CD4-positive, alpha-beta T cell treated with Interleukin-12 subunit alpha and Interleukin-12 subunit beta, for 1 hour (primary cell): Measurements from ENCODE around the gene GGACT.
A peak's percentile ranks its signal among the peaks of the same experiment; 100 is the strongest.
"Not testable (repeated sequence)": the region's sequence is repeated elsewhere in the genome, so short reads cannot be mapped to it uniquely, and the experiment has no call there.

Experiments
- DNase-seq: peaks from one replicate; pipeline ENCODE4 v3.0.0-alpha.2; 2020

Gene GGACT

DNA sequence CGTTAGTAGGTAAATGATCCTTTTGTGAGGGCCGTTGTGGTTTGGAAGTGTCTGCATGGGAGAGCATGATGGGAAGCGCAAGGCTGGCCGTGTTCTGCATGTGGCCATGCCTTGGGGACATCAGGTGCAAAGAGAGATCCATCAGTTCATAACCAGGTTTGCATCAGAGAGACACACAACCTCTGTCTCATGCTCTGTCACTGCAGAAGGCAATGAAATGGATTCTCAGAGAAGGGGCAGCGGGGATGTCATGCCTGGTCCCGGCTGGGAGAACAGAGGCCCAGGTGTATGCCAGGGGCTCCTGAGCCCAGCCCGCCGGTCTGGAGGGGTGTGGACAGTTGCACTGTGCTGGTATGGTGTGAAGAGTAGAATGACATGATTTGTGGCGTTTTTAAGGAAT lies 60.2 kb downstream of the GGACT start:
- DNase-seq, result no peak

DNA sequence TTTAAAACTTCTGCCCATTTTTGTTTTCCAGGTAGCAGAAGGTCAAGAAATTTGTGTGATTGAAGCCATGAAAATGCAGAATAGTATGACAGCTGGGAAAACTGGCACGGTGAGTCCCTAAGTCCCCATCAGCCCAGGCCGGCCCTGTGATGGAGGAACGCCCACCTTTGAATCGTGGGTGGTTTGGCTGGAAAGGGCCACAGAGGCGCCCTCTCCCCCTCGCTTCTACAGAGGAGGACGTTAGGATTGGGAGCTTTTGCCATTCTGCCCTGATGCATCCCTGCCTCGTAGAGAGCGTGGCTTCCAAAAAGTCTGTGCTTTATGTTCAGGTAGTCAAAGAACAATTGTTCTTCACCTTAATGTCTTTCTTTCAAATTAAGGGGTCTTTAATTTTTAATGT lies 60.9 kb downstream of the GGACT start:
- no peak for DNase-seq

DNA sequence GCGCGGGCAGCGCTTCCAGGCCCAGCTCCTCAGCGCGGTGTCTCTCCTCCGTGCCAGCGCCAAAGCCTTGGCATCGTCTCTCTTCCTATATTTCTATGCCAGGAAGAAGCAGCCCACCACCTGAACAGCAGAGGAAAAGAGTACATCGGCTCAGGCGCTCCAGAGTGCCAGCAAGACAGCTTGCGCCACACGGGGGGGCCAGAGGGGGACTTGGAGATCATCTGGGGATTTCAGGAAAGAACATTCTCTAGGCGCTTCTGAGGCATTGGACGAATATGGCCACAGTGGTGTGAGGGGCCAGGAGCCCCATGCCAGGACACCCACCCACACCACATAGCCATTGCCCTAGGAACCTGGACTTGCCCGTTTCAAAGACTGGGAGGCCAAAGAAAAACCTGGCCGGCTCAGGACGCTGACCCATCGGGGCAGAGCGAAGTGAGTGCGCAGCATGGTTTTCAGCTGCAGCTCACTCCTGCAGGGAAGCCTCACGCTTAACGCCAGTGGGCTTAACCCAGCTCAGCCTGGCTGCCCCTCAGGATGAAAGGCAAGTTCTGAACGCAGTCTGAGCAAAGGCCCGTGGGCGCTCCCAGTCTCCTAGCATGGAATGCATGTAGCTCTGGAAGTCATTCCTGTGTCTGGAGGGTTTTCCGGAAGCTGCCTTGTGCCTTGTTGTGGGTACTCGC lies 62.1 kb downstream of the GGACT start:
- no peak for DNase-seq

DNA sequence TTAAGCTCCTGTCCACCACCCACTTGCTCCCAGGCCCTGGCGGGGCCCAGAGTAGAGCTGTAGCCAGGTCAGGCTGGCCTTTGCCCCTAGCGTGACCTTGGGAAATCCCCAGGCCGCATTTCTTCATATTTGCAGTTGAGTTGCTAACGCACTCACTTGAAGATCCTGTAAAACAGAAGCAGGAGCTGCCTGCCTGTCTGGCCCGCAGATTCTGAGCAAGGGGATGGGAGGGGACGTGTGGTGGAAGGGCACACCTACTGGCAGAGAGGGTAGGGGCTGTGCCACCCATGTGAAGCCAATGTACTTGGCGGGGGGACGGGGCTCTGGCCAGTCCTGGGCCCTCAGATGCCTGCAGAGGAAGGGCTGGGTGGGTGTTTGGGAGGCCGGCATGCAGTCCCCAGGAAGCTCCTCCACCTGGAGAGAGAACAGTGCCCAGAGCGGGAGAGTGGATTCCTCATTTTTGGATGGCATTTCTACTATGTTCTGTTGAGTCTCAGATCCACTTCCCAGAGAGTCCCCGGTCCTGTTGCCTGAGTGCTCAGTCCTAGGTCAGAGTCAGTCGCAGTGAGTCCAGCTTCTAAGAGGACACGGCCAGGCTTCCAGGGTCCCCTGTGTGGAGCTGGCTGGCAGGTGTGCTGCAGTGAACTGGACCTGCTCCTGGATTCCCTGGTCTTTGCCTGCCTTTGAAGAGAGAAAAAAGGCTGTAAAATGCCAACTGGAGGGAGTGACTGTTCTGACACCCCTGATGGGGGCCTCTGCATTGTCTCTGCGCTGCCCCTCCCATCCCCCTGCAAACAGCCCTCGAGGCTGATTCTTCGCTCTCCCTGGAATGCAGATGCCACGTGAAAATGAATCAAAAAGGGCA lies 62.9 kb downstream of the GGACT start:
- no peak for DNase-seq

DNA sequence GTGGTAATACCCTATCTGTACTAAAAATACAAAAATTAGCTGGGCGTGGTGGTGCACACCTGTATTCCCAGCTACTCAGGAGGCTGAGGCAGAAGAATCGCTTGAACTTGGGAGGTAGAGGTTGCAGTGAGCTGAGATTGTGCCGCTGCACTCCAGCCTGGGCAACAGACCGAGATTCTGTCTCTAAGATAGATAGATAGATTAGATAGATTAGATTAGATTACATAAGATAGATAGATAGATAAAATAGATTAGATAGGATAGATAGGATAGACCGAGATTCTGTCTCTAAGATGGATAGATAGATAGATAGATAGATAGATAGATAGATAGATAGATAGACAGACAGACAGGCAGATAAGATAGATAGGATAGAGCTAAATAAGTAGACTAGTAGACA lies 63.9 kb downstream of the GGACT start:
- DNase-seq, result not testable (repeated sequence)

DNA sequence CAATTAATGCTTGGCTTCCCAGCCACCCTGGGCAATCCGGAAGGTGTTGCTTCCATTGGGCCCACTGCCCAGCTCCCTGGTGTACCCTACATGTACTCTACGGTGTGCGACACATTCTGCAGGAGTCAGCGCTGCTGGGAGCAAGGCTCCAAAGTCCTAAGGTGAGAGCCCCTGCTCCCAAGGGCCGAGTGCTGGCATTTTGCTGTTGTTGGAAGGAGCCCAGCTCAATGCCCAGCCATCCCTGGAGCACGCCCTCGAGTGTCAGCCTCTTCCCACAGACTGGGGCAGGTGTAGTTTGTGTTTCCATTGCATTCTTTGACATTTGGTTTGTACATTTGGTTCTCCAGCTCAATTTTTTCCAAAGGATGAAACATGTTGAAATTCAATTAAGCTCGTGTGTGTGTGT lies 64.6 kb downstream of the GGACT start:
- no peak for DNase-seq

DNA sequence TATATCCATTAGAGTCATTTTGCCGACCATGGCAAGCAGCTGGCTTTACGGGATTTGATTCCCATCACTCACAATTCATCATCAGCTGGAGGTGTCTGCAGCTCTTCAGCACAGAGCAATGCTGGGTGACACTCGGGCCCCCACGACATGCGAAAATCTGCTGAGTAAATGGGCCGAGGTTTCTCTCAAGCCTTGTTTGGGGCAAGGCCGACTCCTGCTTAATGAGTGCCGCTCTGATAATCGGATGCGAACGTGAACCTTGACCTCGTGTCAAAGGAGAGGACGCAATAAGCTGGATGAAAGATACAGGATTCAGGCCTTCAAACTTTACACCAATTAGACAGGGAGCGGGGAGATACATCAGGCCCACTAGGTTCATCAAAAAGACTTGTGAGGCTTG lies 65.2 kb downstream of the GGACT start:
- DNase-seq, result no peak

DNA sequence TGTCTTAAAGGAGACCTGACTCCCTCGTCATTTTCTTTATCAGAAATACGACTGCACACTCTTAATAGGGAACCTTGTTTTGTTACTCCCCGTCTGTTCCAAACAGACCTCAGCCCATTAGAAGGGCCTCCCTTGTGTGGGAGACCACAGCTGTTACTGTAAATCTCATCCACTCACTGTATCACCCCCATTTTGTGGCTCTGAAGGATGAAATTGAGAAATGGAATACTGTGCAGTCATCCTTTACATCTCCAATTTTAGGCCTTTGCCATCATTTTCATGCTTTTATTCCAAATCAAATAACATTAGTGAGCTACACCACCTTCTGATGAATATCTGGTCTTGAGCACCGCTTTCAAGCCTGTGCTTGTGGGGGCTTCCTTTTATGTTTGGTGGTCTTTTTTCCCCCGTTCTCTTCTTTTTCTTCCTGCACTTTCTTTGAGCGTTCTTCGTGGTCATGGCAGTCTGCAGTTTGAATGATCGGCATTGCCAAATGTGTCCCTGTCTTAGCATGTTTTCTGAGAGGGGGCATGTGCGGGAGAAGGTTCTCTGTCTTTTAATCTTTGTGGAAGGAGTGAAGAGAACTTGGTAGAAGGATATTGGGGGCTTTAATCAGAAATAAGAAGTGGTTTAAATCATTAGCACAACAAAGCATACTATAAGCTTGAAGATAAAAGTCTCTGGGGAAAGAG lies 65.8 kb downstream of the GGACT start:
- DNase-seq, result no peak

DNA sequence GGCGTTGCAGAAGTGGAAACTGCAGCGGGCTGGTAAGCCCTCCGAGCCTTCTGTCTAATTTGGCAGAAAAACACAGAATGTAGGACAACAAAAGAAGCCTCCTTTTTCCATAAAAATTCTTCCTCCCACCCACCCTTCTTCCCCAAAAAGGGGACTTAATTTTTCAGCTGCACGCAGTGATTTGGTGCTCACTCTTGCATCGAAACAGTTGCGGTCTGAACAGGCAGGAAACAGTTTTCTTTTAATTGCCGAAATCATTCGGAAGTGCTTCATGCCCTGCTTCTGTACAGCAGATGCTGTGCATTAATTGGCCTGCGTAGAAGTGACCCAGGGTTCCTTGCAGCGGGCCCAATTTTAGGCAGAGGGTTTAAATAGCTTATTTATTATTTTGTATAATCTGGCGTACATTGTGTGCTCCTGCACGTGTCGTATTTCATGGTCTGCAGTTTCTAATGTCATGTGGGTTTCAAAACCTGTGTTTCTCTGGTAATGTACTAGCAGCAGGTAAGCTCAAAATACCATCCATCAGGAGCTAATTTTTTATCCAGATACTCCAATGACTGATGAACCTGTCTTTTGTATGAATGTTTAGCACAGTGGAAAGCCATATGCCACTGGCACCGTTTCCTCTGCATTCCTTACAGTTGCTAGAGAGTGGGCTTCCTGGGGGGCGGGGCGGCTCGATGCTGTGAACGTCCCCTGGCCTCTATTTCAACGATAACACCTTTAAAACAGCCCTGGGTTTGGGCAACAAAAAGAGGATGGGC lies 66.6 kb downstream of the GGACT start:
- DNase-seq, result peak; percentile 23

DNA sequence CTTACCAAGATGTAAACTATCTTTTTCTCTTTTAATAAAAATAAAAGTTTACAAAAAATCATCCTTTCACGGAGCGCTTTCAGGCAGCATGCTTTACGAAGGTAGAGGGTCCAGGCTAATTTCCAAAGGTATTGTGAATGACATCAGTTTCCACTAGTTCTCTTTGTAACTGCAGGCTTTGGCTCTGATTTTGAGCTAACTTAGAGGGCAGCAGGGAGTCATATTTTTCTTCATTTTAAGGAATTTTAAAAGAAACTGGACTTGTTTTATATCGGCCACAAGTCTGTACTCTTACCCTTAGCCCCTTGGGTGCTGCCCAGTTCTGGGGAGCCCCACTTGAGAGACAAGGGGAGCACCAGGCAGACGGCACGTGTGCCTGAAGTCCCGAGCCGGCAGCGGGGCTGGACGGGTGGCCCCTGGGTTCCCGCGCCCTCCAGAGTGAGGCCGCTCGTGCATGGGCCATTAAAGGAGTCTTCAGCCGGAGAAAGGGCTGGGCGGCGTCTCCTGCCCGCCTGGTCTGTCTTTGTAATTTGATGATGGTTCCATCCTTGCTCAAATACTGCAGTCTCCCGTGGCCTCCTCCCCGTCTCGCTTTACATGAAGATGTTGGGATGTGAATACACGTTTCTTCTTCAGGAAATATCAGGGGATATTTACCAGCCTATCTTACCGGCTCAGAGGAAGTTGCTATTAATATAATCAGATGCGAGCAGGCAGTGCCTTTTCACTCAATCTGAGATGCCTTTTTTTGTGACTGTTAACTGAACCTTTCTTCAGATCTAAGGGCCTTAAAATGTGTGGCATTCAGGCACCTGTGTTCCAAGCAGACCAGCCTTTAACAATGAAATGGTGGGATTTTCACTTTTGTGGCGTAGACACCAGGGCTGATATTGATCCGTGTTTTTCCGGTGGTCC lies 67.4 kb downstream of the GGACT start:
- DNase-seq, result no peak

DNA sequence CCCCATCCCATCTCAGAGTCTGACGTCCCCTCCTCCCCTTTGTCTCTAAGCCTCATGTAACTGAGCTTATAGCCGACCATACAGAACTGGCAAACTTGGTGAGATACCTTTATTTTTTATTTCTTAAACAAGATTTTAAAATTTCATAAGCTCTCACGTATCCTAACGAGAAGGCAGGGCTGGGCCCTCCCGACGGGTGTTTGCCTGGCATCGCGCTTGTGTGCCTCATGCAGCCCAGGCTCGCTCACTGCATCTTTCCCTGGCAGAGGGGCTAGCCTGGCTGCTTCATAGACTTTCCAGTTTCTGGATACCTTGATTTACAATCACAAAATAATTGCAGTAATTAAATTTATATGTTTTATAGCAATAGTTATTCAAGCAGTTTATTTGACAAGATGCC lies 69.0 kb downstream of the GGACT start:
- DNase-seq, result no peak

DNA sequence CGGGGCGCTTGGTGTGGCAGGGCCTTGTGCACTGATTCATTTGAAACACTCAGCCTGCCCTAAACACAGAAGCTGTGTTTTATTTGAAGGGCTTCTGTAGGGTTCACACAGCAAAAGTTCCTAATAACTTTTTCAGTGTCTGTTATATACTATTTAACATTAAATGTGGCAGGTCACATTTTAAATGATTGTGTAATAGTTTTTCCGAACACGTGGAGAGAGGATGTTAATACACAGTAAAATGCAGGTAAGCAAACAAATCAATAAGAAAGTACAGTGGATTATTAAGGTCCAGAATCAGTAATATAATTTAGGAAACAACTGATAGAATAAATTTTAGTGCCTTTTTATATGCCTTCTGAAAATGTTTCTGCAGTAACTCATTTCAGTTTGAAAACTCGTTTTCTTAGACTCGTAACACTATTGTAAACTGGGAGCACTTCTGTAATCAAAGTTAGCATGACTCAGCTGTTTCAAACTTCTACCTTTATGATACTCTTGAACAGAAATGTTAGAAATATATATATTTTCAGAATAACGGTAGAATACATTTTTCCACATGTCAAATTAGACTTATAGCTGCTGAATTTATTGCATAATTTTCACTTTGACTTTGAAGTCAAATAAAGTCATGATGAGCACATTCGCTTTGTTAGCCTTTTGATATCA lies 70.1 kb downstream of the GGACT start:
- no peak for DNase-seq

DNA sequence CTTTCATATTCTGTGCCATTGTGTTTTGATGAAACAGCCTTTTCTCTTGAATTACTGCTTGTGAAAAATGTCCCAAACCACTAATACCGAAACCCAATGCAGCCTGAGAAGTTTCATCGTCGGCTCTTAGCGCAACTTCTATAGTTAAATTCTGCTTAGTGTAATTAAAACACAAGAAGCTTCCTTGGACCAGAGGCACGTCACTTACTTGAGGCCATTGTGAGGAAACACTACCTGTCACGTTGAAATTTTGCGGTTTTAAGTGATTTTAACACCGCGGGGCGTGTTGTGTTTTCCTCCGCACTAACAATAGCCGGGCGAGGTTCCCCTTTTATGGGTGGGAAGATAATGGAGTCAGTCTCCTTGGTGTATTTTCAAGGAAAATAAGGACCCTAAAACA lies 70.9 kb downstream of the GGACT start:
- no peak for DNase-seq

DNA sequence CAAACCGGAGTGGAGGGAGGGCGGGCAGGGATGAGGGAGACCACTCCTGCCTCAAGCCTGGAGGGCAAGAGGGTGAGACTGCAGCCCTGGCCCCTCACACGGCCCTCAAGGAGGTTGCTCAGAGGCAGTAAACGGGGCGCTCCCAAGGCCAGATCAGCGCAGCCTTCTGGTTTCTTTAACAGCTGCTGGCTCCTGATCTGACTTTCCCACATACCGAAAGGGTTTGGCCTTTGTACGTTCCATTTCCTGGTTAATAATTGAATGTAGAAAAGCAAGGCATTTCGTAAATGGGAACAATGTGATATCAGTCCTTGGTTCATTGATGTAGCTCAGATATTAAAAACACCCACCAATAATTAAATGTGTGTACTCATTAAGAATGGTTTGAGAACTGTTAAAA lies 71.5 kb downstream of the GGACT start:
- no peak for DNase-seq

DNA sequence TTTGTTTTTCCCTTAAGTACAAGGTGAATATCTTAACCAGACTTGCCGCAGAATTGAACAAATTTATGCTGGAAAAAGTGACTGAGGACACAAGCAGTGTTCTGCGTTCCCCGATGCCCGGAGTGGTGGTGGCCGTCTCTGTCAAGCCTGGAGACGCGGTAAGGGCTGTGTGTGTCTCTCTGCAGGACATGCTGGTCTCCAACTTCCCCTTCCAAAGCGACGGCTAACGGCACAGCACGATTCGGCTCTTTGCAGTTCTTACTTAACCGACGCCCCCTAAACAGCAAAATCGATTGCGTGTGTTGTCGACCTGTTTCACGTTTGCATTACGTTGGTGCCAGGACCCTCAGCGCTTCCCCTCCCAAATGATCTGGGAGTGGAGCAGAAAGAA lies 73.2 kb downstream of the GGACT start:
- DNase-seq, result no peak

DNA sequence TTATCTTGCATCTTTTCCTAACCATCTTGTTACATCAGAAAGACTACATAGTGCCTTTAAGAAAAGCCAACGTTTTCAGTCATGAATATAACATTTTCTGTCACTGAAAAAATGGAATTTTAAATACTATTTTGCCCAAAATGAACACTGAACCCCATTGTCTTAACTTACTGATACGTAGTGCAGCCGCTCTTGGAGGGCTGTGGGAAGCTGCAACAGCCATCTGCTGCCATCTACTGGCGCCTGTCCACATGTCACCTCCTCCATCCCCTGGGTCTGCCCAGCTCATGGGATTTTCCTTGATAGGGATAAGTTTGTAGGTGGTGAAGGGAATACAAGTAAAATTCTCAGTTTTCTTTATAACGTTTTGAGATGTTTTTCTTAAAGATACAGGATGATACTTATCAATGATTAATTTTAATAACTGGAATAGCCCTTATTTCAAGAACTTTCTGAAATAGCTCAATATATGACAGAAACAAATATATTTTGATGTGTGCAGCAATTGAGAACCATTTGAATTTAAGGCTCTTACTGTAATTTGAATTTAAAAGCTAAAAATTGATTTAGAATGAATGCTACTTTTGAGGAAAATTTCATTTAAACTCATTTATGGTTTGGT lies 73.7 kb downstream of the GGACT start:
- peak; percentile 74 for DNase-seq

DNA sequence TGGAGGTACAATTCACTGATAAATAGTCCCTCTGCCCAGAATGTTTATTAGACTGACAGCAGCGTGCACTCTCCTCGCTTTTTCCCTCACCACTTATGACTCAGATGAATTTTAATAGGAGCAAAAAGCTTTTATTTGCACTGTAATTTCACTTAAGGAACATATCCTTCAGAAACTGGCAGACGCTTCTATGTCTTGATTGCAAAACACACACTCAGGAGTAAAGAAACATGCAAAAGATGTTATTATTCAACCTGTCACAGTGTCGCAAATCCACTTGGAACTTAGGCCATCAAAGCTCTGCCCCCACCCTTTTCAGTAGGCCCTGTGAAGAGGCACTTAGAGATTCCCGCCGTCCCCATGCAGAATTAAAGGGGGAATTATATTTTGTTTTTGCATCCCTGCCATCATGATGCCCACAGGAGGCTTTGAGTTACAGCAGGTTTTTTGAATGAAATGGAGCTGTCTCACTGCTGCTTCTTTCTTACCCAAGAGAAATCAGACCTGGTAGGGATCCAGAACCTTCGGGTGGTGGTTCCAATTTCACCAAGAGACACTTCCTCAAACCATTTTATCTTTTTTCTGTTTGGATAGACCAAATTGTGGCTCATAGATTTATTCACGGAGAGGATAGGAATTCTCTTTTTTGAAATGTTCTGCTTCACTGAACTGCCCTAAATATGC lies 74.5 kb downstream of the GGACT start:
- DNase-seq, result no peak

DNA sequence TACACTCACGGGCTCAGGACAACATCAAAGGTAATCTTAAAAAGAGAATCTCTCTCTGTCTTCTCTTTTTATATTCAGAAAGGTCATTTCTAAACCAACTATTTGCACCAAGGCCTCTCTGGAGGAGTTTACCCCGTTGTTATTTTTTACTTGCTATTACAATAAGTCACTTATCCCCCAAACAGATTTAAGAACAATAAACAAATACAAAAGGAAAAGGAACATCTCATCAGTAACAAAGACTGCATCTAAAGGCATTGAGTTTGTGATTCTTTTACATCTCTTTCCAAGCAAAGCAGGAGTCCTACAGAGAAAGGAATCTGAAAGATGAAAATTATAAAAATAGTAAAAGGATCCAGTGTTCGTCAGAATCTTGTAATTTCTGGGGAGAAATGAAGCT lies 75.4 kb downstream of the GGACT start:
- DNase-seq, result no peak

DNA sequence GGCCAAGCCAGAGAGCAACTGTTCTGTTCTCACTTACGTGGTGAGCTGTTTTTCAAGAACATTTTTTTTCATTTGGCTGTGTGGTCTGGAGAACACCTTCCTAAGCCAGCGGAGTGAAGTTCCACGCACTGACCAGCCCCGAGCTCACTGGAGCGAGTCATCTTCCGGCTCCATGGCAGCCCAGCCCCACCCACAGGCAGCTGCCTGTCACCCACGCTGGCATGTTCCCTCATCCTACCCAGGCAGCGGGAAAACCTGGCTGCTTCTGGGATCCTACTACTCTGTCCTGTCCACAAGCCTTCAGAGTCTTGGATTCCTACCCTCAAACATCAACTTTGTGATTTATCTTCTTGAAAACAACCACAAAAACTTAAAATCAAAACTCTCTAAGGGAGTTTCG lies 76.2 kb downstream of the GGACT start:
- DNase-seq, result no peak

DNA sequence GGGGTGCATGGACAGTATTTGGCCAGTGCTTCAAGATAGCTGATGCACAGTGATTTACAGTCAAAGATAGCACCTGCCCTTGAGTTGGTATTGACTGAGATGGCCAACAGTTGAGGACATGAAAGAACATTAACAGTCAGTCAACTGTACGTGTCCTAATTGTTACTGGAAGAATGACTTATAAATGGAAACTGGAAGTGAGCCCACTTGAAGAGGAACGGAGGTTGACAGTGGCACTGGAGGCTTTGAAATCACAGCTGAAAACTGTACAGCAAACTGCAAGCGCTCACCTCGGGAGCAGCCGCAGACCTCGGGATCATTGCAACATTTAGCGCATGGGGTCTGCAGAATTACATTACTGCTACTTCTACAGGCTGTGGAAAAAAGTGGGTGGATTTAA lies 77.1 kb downstream of the GGACT start:
- no peak for DNase-seq
